Activated CD8-positive, alpha-beta memory T cell treated with anti-CD3 and anti-CD28 coated beads, Interleukin-2, amount 10 ng/mL, durations not matched to agents 7 days and 5 days (primary cell): ENCODE measurements around the gene TP53I11. TPM values are rescaled to one million over a fixed set of nuclear protein-coding genes. Genes with fewer than 3 reads are reported as not detected.

Experiments used
- ATAC-seq: fragments of 150-1000 bp; cut with Tn5 transposase; one replicate; pipeline ENCODE4 v1.10.0; 2021; ENCODE audit warnings: moderate library complexity
- CTCF ChIA-PET: fragments of 350-600 bp; sonication (Branson Sonifier 250); formaldehyde crosslinking; loops from one replicate; lab custom pipeline; 2021; ENCODE audit warnings: antibody characterized with exemption; lab: Charles Lee
- DNase-seq: peaks from one replicate; pipeline ENCODE4 v3.0.0-alpha.2; 2020
- H3K27ac Mint-ChIP-seq: one replicate; pipeline ENCODE4 v1.8.0; 2021; ENCODE audit warnings: mild to moderate bottlenecking, mixed read lengths
- H3K27me3 Mint-ChIP-seq: one replicate; pipeline ENCODE4 v1.8.0; 2021; ENCODE audit warnings: mixed read lengths
- H3K36me3 Mint-ChIP-seq: one replicate; pipeline ENCODE4 v1.8.0; 2021; ENCODE audit warnings: mild to moderate bottlenecking, mixed read lengths
- H3K4me1 Mint-ChIP-seq: one replicate; pipeline ENCODE4 v1.8.0; 2021; ENCODE audit warnings: mixed read lengths
- H3K4me3 Mint-ChIP-seq: one replicate; pipeline ENCODE4 v1.8.0; 2021; ENCODE audit warnings: mild to moderate bottlenecking, moderate library complexity, mixed read lengths
- H3K9me3 Mint-ChIP-seq: one replicate; pipeline ENCODE4 v1.8.0; 2022; ENCODE audit warnings: low read depth, mixed read lengths
- total RNA-seq, 2 experiments: library from RNA; stranded (reverse); gene quantifications; one replicate each; pipeline ENCODE4 v1.2.3, GENCODE V29; 2021

TP53I11 gene
- total RNA-seq, 2 experiments from 2014 or later, result 2.2 to 3.7 TPM

- H3K4me1 Mint-ChIP-seq, result peaks cover 5% of the 10 kb centered on the region
- peak; percentile 34 for ATAC-seq
- H3K9me3 Mint-ChIP-seq, result no peaks in the 10 kb centered on the region
- no peak overlapping the region for H3K27ac Mint-ChIP-seq
- no peak overlapping the region for H3K4me3 Mint-ChIP-seq
- peak; percentile 50 for DNase-seq
- H3K27me3 Mint-ChIP-seq, result no peaks in the 10 kb centered on the region
- no peaks in the 10 kb centered on the region for H3K36me3 Mint-ChIP-seq
- CTCF ChIA-PET, result no interaction called here
Observed at GRCh38 chr11:44973632-44974401, 23.1 kb upstream of the TP53I11 start.

GRCh38 chr11:44972746-44973435, 22.2 kb upstream of the TP53I11 start:
- CTCF ChIA-PET, result no interaction called here
- Mint-ChIP-seq H3K4me1 (peaks cover 5% of the 10 kb centered on the region), H3K27me3 (no peaks in the 10 kb centered on the region), H3K27ac (no peak overlapping the region), H3K9me3 (no peaks in the 10 kb centered on the region), H3K36me3 (no peaks in the 10 kb centered on the region), H3K4me3 (no peak overlapping the region)
- ATAC-seq (no peak), DNase-seq (no peak)

DNA sequence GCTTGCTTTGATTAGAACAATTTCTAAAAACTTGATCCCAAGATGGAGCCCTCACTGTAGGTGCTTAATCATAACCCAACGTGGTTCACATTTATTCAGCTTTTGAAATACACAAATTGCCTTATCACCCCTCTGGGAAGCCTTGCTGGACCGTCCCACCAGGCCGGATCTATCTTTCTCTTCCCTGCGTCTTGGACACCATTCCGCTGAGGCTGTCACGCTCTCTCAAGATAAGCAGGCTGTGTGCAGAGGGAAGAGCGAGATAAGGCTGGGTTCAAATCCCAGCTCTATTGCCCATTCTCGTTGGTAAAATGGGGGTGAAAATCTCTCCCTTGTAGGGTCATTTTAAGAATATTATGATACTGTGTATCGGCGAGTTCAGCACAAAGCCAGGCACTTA, 20.5 kb upstream of the TP53I11 start:
- H3K4me3 Mint-ChIP-seq, result no peak overlapping the region
- CTCF ChIA-PET, result interaction anchor here (0.7 to 3.7 kb wide), 2 partner anchors 35 to 140 kb away, joined by 3 to 11 read pairs; no protein-coding TSS in a partner anchor
- H3K27me3 Mint-ChIP-seq, result no peaks in the 10 kb centered on the region
- H3K9me3 Mint-ChIP-seq, result no peaks in the 10 kb centered on the region
- peaks cover 4% of the 10 kb centered on the region for H3K4me1 Mint-ChIP-seq
- no peaks in the 10 kb centered on the region for H3K36me3 Mint-ChIP-seq
- no peak overlapping the region for H3K27ac Mint-ChIP-seq
- DNase-seq, result no peak
- ATAC-seq, result no peak

- ATAC-seq (no peak), DNase-seq (no peak)
- Mint-ChIP-seq H3K27me3 (no peaks in the 10 kb centered on the region), H3K27ac (no peak overlapping the region), H3K9me3 (no peaks in the 10 kb centered on the region), H3K4me3 (no peak overlapping the region), H3K4me1 (peaks cover 4% of the 10 kb centered on the region), H3K36me3 (no peaks in the 10 kb centered on the region)
- CTCF ChIA-PET, result interaction anchor here (3.7 kb wide), 1 partner anchor 34 kb away, joined by 11 read pairs; no protein-coding TSS in a partner anchor
Observed at GRCh38 chr11:44970293-44970692, 19.6 kb upstream of the TP53I11 start.

- CTCF ChIA-PET, result interaction anchor here (3.7 kb wide), 1 partner anchor 33 kb away, joined by 11 read pairs; no protein-coding TSS in a partner anchor
- Mint-ChIP-seq H3K27me3 (no peaks in the 10 kb centered on the region), H3K4me1 (peaks cover 4% of the 10 kb centered on the region), H3K4me3 (no peak overlapping the region), H3K9me3 (no peaks in the 10 kb centered on the region), H3K36me3 (no peaks in the 10 kb centered on the region), H3K27ac (no peak overlapping the region)
- ATAC-seq (no peak), DNase-seq (no peak)
Observed at GRCh38 chr11:44969651-44970252, 19.1 kb upstream of the TP53I11 start.

DNA sequence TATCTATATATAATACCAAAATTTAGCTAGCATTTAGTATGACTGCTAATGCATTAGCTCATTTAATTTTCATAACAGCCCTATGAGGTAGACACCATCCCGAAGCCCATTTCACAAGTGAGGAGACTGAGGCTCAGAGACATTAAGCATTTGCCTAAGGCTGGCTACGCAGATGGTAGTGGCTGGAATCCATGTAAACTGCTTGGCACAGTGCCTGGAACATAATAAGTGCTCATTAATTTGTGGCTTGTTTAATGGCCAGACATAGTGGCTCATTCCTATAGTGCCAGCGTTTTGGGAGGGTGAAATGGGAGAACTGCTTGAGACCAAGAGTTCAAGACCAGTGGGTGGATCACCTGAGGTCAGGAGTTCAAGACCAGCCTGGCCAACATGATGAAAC, 17.8 kb upstream of the TP53I11 start:
- ATAC-seq, result no peak
- CTCF ChIA-PET, result interaction anchor here (3.7 kb wide), 1 partner anchor 32 kb away, joined by 11 read pairs; no protein-coding TSS in a partner anchor
- no peaks in the 10 kb centered on the region for H3K9me3 Mint-ChIP-seq
- no peak overlapping the region for H3K4me3 Mint-ChIP-seq
- no peaks in the 10 kb centered on the region for H3K4me1 Mint-ChIP-seq
- no peaks in the 10 kb centered on the region for H3K27me3 Mint-ChIP-seq
- no peaks in the 10 kb centered on the region for H3K36me3 Mint-ChIP-seq
- H3K27ac Mint-ChIP-seq, result no peak overlapping the region
- DNase-seq, result no peak

DNA sequence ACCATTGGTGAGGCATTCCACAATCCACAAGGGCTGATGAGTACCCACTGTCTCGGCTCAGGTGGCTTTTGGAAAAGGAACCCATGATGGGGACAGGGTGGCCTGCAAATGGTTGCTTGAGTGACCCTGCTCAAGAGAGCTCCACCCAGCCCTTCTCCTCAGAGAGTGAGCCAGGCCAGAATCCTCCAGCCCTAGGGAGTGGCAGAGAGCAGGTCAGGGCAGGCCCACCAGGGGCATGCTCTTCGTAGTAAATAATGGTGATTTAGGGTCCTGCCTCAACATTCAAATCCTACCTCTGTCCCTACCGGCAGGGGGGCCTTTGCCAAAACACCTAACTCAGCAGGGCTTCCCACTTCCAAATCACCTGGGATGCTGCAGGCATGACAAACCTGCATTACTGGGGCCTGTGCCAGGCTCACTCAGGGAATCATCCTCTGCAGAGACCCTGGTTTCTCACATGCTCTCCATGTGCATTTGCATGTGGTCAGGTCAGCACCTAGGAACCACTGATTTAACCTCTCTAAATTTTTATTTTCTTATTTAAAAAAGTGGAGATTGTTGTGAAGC, 17.3 kb upstream of the TP53I11 start:
- Mint-ChIP-seq H3K9me3 (no peaks in the 10 kb centered on the region), H3K27ac (no peak overlapping the region), H3K36me3 (no peaks in the 10 kb centered on the region), H3K4me1 (no peaks in the 10 kb centered on the region), H3K4me3 (no peak overlapping the region), H3K27me3 (no peaks in the 10 kb centered on the region)
- DNase-seq (no peak), ATAC-seq (no peak)
- CTCF ChIA-PET, result interaction anchor here (1.2 to 1.3 kb wide), 2 partner anchors 31 to 41 kb away, joined by 3 to 5 read pairs; no protein-coding TSS in a partner anchor

GRCh38 chr11:44966694-44967093, 16.0 kb upstream of the TP53I11 start:
- H3K4me1 Mint-ChIP-seq, result no peaks in the 10 kb centered on the region
- DNase-seq (no peak), ATAC-seq (no peak)
- no peaks in the 10 kb centered on the region for H3K9me3 Mint-ChIP-seq
- CTCF ChIA-PET, result interaction anchor here (1.2 to 1.3 kb wide), 2 partner anchors 30 to 40 kb away, joined by 3 to 5 read pairs; no protein-coding TSS in a partner anchor
- H3K4me3 Mint-ChIP-seq, result no peak overlapping the region
- no peaks in the 10 kb centered on the region for H3K36me3 Mint-ChIP-seq
- no peak overlapping the region for H3K27ac Mint-ChIP-seq
- H3K27me3 Mint-ChIP-seq, result no peaks in the 10 kb centered on the region

GRCh38 chr11:44964526-44965209, 14.0 kb upstream of the TP53I11 start:
- Mint-ChIP-seq H3K4me3 (no peak overlapping the region), H3K4me1 (no peaks in the 10 kb centered on the region), H3K36me3 (no peaks in the 10 kb centered on the region), H3K9me3 (no peaks in the 10 kb centered on the region), H3K27me3 (no peaks in the 10 kb centered on the region), H3K27ac (no peak overlapping the region)
- ATAC-seq (no peak), DNase-seq (no peak)
- CTCF ChIA-PET, result interaction anchor here (1.0 to 1.1 kb wide), 3 partner anchors 18 to 138 kb away, joined by 3 to 4 read pairs (median 3); no protein-coding TSS in a partner anchor

DNA sequence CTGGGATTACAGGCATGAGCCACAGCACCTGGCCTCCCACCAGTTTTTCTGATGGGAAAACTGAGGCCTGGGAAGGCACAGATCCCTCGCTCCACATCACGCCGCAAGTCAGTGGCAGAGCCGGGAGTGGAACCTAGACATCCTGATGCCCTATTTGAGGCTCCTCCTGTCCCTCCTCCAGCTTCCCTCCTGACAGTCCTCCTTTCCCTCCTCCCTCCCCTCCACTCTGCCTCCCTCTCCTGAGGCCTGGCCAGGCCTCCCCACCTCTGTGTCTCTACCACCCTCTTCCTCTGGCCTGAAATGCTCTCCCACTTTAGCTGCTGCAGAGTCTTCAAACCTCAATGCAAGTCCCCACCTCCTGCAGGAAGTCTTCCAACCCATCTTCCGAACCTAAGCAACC, 13.3 kb upstream of the TP53I11 start:
- CTCF ChIA-PET, result interaction anchor here (1.9 kb wide), 1 partner anchor 116 kb away, joined by 5 read pairs; no protein-coding TSS in a partner anchor

GRCh38 chr11:44963136-44963535, 12.5 kb upstream of the TP53I11 start:
- Mint-ChIP-seq H3K27ac (no peak overlapping the region), H3K36me3 (no peaks in the 10 kb centered on the region), H3K9me3 (no peaks in the 10 kb centered on the region), H3K4me1 (no peaks in the 10 kb centered on the region), H3K4me3 (no peak overlapping the region), H3K27me3 (no peaks in the 10 kb centered on the region)
- ATAC-seq (no peak), DNase-seq (no peak)
- CTCF ChIA-PET, result interaction anchor here (1.9 kb wide), 1 partner anchor 117 kb away, joined by 5 read pairs; no protein-coding TSS in a partner anchor

More for the DNA sequence above, 13.3 kb upstream of the TP53I11 start:
- Mint-ChIP-seq H3K27me3 (no peaks in the 10 kb centered on the region), H3K4me1 (no peaks in the 10 kb centered on the region), H3K27ac (no peak overlapping the region), H3K9me3 (no peaks in the 10 kb centered on the region), H3K4me3 (no peak overlapping the region), H3K36me3 (no peaks in the 10 kb centered on the region)
- DNase-seq (no peak), ATAC-seq (no peak)

GRCh38 chr11:44962464-44962863, 11.8 kb upstream of the TP53I11 start:
- H3K27me3 Mint-ChIP-seq, result no peaks in the 10 kb centered on the region
- DNase-seq (no peak), ATAC-seq (no peak)

More at GRCh38 chr11:44962464-44962863, 11.8 kb upstream of the TP53I11 start:
- CTCF ChIA-PET, result interaction anchor here (1.2 to 1.9 kb wide), 3 partner anchors 12 to 118 kb away, joined by 4 to 5 read pairs (median 4); partner anchors contain the start of gene TP53I11
- H3K4me1 Mint-ChIP-seq, result no peaks in the 10 kb centered on the region
- H3K4me3 Mint-ChIP-seq, result no peak overlapping the region
- no peaks in the 10 kb centered on the region for H3K36me3 Mint-ChIP-seq
- H3K9me3 Mint-ChIP-seq, result no peaks in the 10 kb centered on the region
- no peak overlapping the region for H3K27ac Mint-ChIP-seq
